ENCODE data around the gene TOPAZ1. TPM values are rescaled to one million over a fixed set of nuclear protein-coding genes. Genes with fewer than 3 reads are reported as not detected.

TOPAZ1 gene
- total RNA-seq, 1 experiment from 2014 or later = not detected

DNA sequence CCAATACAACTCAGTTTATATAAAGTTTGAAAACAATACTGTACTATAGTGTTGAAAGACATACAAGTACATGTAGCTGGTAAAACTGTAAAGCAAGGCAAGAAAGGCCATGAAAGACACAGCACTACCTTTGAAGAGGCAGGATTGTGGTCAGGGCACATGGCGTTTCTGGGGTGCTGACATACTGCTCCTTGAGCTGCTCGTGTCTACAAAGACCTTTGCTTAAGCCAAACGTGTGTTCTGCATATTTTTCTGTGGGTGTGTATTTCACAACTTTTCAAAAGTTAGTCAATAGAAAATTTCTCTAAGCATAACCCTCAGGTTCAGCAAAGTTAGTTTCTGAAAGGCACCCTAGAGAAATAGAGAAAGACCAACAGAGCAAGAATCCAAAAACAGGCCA is 14.1 kb upstream of the TOPAZ1 start:
- Histone ChIP-seq H2AK5ac (ENCODE audit: insufficient read length, low read length) (no peak overlapping the region), H4K20me1 (ENCODE audit: control insufficient read depth, insufficient read depth, insufficient read length) (no peaks in the 10 kb centered on the region), H3T11ph (ENCODE audit: low read length) (no peak overlapping the region), H3K4me2 (ENCODE audit: insufficient read depth, insufficient read length, low read length) (no peak overlapping the region), H3K56ac (ENCODE audit: insufficient read length, low read depth, low read length) (no peak overlapping the region), H3K4me1 (ENCODE audit: insufficient read depth, low read length) (no peaks in the 10 kb centered on the region), H3K23ac (ENCODE audit: insufficient read length, low read depth, low read length) (no peak overlapping the region), H3K4ac (ENCODE audit: low read depth, low read length) (no peak overlapping the region), H3K9ac (ENCODE audit: extremely low read depth, insufficient read length, low read length) (no peak overlapping the region), H2BK120ac (ENCODE audit: low read depth, low read length, poor library complexity, severe bottlenecking) (no peak overlapping the region), H2BK20ac (ENCODE audit: low read depth, low read length, poor library complexity, severe bottlenecking) (no peak overlapping the region), H2BK5ac (ENCODE audit: insufficient read length, low read length) (no peak overlapping the region), H3K23me2 (ENCODE audit: insufficient read length, low read depth, low read length, poor library complexity, severe bottlenecking) (no peaks in the 10 kb centered on the region), H3K79me2 (ENCODE audit: insufficient read depth, low read length) (no peaks in the 10 kb centered on the region), H2BK12ac (ENCODE audit: insufficient read length, low read depth, low read length) (no peak overlapping the region), H4K91ac (ENCODE audit: insufficient read length, low read depth, low read length) (no peak overlapping the region), H3K18ac (ENCODE audit: insufficient read length, low read depth, low read length) (no peak overlapping the region), H3K27me3 (ENCODE audit: insufficient read depth, low read length) (no peaks in the 10 kb centered on the region), H3K79me1 (ENCODE audit: insufficient read depth, low read depth, low read length, poor library complexity, severe bottlenecking) (no peaks in the 10 kb centered on the region), H4K8ac (replicated peaks; ENCODE audit: insufficient read length, low read depth, low read length) (no peak overlapping the region), H3K27ac (ENCODE audit: insufficient read length, low read depth, low read length) (no peak overlapping the region), H2AFZ (ENCODE audit: low read length) (no peak overlapping the region), H3K14ac (ENCODE audit: insufficient read depth, low read length) (no peak overlapping the region), H3K9me3 (ENCODE audit: control insufficient read depth, low read depth, low read length) (no peaks in the 10 kb centered on the region), H4K5ac (ENCODE audit: insufficient read length, low read depth, low read length) (no peak overlapping the region), H2BK15ac (ENCODE audit: low read depth, low read length) (no peak overlapping the region)
- Mint-ChIP-seq H3K27me3 (ENCODE audit: low read depth) (peaks cover 10% of the 10 kb centered on the region; the same call in 1 of the 2 replicates), H3K9me3 (no peaks in the 10 kb centered on the region), H3K36me3 (ENCODE audit: insufficient read depth in 1 of 3, low read depth in 3 of 3) (no peaks in the 10 kb centered on the region), H3K4me1 (no peaks in the 10 kb centered on the region), H3K4me3 (no peak overlapping the region), H3K27ac (no peak overlapping the region)
- no CpG with 5 or more reads among the region's 3 CpGs for WGBS (ENCODE audit: extremely low coverage, insufficient read length, low lambda C conversion rate)
- no peak for DNase-seq
- TF ChIP-seq, protein P1, sequence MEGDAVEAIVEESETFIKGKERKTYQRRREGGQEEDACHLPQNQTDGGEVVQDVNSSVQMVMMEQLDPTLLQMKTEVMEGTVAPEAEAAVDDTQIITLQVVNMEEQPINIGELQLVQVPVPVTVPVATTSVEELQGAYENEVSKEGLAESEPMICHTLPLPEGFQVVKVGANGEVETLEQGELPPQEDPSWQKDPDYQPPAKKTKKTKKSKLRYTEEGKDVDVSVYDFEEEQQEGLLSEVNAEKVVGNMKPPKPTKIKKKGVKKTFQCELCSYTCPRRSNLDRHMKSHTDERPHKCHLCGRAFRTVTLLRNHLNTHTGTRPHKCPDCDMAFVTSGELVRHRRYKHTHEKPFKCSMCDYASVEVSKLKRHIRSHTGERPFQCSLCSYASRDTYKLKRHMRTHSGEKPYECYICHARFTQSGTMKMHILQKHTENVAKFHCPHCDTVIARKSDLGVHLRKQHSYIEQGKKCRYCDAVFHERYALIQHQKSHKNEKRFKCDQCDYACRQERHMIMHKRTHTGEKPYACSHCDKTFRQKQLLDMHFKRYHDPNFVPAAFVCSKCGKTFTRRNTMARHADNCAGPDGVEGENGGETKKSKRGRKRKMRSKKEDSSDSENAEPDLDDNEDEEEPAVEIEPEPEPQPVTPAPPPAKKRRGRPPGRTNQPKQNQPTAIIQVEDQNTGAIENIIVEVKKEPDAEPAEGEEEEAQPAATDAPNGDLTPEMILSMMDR (conservative IDR thresholded peaks at IDR 0.05) = no peak
